Stimulated activated CD8-positive, alpha-beta memory T cell treated with anti-CD3 and anti-CD28 coated beads, Interleukin-2, amount 100 ng/mL, for 48 hours (primary cell): ENCODE results near the gene ZIC5.

Experiments
- DNase-seq, 2 donors: peaks; one replicate each; pipeline ENCODE4 v3.0.0-alpha.2; 2020; ENCODE audit warnings: low read depth in 2 of 2

The ZIC5 gene

DNA sequence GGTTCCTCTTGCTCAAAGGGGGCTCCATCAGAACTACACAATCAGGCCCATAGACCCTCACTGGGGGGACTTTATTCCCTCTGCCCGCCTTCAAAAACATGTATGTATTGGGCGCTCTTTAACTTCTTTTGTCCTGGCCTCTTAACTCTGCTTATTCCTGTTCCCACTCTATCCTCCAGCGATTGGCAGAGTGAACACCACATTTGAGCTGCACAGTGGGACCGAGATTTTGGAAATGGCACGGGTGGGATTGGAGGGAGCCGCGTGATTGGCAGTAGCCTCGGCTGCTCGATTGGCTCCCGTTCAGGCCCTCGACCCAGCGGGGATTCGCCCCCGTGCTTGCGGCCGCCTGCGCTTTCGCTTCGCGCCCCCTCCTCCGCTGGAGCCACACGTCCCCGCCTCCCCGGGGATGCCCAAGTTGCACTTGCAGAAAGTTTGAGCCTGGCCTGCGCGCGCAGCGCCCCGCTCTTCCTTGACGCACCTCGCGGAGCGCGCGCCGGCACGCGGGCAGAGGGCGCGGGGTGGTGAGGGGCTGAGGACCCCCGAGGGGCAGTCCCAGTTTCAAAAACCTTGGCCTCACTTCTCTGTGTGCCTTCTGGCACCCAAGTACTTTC, at the start of gene ZIC5:
TSS of gene ZIC5 (minus strand) at position 192 of the 614 bp plus-strand sequence. CDS start at position 28, 164 bp downstream.
- DNase-seq = no peak

DNA sequence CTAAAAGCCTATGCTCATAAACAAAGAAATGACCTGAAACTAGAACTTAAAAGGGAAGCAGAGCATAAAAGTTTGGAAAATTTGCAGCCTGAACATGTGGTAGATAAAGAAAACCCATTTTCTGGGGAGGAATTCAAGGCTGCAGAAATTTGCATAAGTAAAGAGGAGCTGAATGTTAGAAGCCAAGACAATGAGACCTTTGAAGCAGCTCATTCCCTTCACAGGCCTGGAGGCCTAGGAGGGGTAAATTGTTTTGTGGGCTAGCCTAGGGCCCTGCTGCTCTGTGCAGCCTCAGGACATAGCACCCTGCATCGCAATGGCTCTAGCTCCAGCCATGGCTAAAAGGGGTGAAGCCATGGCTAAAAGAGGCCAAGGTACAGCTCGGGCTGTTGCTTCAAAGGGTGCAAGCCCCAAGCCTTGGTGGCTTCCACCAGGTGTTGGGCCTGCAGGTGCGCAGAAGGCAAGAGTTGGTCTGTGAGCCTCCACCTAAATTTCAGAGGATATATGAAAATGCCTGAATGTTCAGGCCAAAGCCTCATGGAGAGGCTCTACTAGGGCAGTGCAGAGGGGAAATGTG, 48.3 kb upstream of the ZIC5 start:
- DNase-seq = no peak

GRCh38 chr13:100014621-100015020, 43.1 kb upstream of the ZIC5 start:
- no peak for DNase-seq

- no peak for DNase-seq
Measured at GRCh38 chr13:99998261-99998660, 26.7 kb upstream of the ZIC5 start.

DNA sequence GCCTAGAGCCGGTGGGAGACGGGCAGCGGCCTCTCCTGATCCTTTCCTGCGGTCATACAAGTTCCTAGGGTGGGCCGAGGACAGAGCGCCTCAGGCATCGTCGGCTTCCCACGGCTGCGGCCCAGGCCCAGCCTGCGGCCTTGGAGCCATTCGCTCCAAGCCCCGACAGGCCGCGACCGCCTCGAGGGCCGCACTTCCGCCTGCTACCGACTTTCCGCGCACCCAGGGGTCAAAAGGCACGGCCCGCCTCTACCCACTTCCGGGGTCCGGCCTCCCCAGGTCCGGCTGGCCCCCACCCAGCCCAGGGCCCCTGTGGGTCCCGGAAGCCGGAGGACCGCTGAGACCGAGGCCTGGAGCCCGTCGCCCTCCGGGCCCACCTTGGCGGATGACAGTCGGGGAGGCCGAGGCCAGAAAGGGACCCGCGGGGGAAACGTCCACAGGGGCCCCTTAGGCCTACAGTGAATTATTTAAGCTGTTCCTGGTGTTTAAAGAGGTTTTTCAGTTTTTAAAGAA, 26.2 kb upstream of the ZIC5 start:
- DNase-seq = no peak

- no peak for DNase-seq
Measured at GRCh38 chr13:99996381-99996973, 24.9 kb upstream of the ZIC5 start.

GRCh38 chr13:99995589-99996380, 24.2 kb upstream of the ZIC5 start:
- DNase-seq = no peak

DNA sequence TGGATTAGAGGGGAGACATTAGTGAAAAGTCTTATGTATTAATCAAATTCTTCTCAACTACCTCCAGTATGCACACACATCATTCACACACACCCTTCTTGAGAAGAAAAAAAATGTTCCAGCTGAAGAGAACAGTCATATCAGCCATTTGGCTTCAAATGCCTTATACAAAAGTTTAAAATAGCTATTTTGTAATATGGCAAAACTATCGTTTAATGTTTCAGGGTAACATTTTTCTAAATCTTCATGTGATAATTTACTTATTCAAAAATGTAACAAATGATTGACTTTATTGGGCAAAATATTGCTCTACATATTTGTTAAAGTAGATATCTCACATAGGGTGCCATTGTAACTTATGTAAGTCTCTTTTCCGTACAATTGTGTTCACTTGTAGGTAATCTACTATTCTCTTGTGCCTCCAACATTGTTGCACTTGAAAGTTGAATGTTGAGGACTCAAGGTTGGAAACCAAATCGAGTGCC, 23.6 kb upstream of the ZIC5 start:
- DNase-seq = no peak

DNA sequence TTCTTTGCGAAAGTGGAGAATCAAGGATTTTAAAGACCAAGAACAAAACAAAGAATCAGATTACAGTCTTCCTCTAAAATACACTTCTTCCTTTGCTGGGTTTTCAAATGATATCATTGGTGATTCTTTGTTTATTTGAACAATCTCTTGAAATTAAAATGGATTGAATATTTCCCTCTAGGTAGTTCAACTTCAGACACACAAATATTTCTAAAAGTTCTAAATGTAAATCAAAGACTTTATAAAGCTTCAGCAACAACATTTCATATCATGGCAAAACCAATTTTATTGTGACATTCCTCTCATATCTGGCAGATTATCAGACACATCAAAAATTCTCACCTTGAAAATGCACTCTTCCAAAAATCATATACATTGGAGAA, 23.1 kb upstream of the ZIC5 start:
- no peak for DNase-seq

GRCh38 chr13:99993660-99994637, 22.4 kb upstream of the ZIC5 start:
- no peak for DNase-seq

DNA sequence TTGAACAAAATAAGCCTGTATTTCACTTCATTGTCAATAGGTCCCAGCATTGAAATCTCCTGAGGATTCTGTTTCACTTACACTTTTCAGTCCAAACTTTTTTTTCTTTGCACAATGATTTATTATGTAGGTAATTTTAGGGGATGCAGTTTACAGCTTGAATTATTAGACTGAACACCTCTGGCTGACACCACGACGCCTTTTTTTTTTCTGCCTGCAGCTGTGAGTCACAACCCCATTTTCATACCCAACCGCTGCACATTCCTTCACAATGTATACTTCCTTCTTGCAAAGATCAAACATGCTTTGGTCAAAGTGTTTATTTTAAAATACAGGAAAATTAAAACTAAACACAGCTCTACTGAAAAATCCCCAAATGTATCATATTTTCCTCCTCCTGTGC, 21.4 kb upstream of the ZIC5 start:
- no peak for DNase-seq

DNA sequence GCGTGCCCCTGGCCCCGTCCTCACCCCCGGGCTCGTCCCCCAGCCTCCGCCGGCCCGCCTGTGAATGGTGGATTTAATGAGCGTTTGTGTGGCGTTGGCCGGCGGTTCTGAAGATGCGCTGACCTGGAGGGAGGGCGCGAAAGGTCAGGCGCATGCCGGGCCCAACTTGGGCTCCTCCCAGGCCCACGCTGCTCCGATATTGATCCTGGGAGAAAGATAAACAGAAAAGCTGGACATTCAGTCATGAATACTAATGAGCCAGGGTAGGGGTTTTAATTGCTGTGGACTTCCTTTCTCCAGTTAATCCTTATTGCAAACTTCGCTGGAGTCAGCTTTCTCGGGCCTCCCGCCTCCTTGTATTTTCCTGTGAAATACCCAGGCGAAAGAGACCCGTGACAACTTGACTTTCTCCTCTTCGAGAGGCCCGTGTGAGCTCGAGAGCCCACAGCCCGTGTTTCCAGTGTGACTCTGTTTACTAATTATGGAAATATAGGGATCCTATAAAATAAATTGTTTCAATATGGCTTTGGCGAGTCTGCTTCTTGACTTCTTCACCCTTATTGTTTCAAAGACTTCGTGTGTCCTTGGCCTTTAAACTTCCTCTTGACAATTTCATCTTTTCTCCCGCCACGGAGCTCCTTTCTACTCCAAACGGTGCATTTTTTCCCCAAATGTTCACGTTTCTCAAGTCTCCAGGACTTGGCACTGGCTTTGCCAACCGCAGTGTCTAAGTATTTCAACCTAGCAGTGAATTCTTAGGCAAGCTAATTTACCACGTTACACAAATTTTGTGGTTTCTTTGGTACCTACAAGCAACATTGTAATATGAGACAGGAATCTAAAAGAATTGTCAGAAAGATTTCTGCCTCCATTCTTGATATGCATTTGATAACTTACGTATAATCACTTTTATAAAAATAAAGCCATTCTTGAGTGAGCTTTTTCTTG, 20.5 kb upstream of the ZIC5 start:
- no peak for DNase-seq

GRCh38 chr13:99991013-99991827, 19.7 kb upstream of the ZIC5 start:
- DNase-seq = no peak

- no peak for DNase-seq
Measured at GRCh38 chr13:99990126-99990977, 18.8 kb upstream of the ZIC5 start.

GRCh38 chr13:99989276-99990125, 17.9 kb upstream of the ZIC5 start:
- DNase-seq = no peak

DNA sequence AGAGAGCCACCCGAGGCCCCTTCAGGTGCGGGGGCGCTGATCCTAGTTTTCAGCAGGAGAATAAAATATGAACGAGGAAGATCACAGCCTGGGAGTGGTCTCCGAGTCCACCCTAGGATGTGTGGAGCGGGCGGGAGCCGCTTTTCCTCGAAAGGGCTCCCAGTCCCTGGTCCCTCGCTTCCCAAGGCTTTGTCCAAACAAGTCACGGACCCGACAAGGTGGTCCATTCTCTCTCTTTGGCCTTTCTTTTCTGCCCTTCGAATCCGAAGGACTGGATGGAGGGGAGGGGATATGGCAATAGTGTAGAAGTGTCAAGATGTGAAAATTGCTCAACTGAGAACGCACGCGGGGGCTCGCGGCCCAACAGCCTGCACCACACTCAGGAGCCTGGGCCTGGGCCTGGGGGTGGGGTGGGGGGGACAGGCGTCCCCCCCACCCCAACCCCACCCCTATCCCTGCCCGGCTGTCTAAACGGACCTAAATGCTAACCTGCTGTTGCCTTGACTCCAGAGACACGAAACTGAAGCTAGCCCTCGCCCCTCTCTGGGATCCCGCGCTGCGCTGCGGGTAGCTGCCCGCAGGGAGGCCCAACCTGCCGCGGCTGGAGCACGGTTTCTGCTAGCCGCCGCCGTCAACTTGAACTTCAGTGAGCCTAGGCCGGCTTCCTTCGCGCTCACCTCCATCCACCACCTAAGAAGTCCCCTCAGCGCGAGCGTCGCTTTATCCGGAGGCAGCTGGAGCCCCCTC, 17.1 kb upstream of the ZIC5 start:
- DNase-seq = no peak
